Activated CD4-positive, alpha-beta T cell treated with anti-CD3 and anti-CD28 coated beads, Interleukin-2, Interleukin-6, amounts not matched to agents 100 ng/mL and 50 ng/mL, durations not matched to agents 16 hours and 8 hours (primary cell): Measurements from ENCODE around the gene PYGM.

Experiments
- DNase-seq: peaks from one replicate; pipeline ENCODE4 v3.0.0-alpha.2; 2020

The PYGM gene

GRCh38 chr11:64759722-64760719, at the start of gene PYGM:
PYGM (minus strand) TSS chr11:64759974; CDS start chr11:64759898, 76 bp downstream.
- DNase-seq, result no peak

DNA sequence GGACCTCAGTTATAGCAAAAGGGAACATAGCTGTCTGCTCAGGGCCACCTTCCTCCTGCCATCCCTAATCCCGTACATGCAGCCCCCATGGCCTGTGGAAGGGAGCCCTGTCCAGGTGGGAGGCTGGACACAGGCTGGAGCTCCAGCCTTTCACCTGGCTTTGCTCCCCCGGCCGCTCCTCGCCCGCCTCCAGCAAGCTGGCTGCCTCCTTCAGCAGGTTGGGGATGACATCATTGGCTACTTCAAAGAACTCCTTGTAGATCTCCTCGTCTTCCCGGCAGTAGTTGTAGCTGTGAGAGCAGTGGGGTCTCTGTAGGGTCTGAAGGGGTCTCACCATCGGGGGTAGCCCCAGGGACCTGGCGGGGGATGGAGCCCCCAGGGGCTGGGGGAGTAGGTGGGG, 45.7 kb upstream of the PYGM start:
- no peak for DNase-seq

DNA sequence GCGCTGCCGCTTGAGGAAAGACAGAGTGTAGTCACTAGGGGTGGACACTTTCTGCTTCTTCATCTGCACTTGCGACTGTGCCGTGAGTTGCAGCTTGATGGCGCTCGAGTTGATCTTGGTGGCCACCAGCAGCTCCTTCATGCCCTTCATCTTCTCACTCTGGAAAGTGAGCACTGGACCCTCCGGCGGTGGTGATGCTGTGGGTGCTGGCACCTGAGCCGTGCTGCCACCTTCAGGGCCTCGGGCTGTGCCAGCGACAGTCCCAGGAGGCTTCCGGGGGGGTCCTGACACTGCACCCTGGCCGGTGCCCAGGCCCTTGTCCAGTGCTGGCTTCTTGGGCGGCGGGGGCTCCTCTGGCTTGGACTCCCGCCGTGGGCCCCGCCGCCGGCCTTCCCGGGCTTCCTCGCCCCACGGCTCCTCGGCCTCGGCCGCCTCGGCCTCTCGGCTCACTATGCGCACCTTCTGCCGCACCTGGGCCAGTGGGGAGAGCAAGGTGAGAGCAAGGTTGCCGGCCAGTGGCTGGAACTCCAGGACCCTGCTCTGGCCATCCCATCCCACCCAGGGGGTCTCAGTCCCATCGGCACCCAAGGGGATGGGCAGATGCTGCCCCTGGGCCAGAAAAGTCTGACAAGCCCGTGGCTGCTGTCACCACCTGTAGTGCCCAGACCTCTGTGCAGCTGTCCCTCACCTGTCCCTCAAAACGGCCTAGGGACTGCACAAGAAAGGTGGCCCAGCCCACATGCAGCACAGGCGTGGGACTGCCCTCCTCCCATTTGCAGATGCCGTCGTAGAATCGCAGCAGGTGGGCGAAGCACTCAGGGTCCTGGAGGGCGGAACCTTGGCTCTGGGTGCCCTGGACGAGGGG, 44.8 kb upstream of the PYGM start:
- no peak for DNase-seq

DNA sequence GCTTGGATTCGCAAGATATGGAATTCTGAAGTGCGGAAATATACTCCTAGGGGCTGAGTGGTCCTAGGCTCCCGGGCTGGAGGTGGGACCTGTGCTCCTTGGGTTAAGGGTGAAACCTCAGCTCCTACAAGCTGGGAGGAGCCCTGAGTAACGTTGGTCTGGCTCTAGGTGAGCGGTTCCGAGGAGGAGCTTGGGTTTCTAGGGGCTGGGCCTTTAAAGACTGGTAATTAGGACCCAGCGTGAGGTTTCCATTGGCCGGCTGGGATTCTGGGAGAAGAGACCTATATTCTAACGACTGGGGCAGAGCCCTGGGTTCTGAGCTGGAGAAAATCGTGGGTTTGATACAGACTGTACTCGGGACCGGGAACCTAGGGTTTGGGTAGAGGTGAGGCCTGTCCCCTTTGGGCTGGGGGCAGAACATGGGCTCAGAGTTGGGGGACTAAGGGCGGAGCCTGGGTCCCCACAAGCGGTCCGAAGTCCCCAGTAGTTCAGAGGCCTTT, 44.1 kb upstream of the PYGM start:
- DNase-seq, result no peak

- peak; percentile 90 for DNase-seq
Measured at GRCh38 chr11:64803158-64803845, 43.5 kb upstream of the PYGM start, which contains the start of gene MAP4K2. MAP4K2 (minus strand) TSS chr11:64803214; CDS start chr11:64803149, 65 bp downstream.

DNA sequence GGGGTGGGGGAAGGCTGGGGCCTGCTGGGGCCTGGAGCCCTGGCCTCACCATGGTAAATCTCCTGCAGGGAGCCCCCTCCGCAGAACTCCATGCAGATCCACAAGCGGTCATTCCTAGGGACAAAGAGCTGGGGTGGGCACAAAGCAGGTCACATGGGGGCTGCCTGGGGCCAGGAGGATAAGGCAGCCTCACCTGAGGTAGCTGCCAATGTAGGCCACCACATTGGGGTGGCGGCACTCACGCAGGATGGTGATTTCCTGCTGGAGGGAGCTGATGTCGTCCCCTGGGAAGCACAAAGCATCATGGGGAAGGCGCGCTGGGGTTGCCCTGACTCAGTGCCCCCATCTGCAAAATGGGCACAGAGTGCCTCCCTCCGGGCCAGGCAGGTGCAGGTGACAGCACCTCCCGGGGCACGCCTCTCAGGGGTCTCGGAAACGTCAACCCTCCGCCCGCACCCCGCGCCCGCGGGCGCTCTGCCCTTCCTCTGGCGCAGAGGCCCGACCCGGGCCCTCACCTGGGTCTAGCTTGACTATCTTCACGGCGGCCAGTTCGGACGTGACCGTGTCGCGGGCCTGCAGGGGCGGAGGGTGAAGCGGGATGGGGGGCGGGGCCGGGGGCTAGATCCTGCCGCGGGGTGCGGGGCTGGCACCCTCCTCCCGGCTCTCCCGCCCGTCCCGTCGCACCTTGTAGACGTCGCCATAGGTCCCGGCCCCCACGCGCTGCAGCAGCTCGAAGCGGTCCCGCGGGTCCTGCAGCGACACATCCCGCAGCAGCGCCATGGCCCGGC, 42.8 kb upstream of the PYGM start:
- DNase-seq, result peak; percentile 53

- peak; percentile 25 for DNase-seq
Measured at GRCh38 chr11:64801561-64802369, 42.0 kb upstream of the PYGM start.

DNA sequence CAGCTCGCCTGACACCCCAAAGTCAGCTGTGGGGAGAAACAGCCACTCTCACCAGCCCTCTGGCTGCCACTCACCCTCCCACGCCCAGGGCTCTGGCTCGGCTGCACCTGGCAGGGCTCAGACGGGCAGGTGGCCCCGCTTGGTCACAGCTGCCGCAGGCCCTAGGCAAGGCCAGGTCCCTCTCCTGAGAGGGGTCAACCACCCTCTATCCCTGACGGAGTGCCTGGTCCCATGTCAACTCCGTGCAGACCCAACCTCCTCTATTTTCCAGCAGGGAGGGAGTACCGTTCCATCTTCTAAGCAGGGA, 41.3 kb upstream of the PYGM start:
- DNase-seq, result no peak

DNA sequence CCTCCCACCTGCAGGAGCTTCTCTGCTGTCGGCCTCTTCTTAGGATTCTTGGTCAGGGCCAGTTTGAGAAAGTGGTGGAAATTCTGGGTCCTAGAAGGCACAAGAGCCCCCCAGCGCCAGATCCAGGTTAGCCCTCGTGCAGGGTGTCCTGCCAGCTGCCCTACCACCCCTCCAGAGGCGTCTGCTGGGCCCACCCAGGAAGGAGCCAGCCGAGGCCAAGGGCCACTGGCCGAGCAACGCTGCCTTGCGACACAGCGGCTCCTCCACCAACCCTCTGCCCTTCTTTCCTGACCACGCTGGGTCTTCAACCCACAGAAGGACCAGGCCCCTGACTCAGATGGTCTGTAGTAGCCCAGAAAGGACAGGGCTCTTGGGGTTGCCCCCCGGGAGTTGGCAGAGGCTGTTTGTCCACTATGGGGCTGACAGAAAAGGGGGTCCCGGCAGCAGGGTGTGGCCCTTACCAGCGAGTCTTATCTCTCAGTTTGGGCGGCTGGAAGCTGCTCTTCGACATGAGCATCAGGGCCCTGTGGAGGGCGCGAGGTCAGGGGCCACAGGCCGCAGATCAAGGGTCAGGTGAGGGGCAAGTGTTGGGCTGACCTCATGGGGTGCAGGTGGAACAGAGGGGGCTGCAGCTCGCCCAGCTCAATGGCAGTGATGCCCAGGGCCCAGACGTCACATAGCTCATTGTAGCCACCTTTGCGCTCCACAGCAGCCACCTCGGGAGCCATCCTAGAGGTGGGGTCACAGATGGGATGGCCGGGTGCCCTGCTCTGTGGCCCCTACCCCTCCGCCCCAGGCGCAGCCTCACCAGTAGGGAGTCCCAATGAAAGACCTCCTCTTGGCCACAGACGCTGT, 40.8 kb upstream of the PYGM start:
- no peak for DNase-seq

- no peak for DNase-seq
Measured at GRCh38 chr11:64799623-64800302, 40.0 kb upstream of the PYGM start.

DNA sequence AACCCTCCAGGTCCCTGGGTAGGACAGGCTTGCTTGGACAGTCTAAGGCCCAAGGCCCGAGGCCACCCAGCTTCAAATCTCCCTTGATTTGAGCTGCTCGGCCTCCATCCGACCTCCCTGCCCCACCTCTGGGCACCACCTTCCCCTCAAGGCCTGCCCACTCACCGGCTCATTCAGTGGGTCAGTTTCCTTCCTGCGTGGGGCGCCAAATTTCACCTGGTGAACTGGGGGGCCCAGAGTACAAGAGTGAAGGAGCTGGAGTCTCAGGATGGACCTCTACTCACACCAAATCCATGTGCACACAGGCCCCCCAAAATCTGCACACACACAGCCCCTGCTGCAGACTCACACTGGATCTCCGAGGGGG, 39.5 kb upstream of the PYGM start:
- DNase-seq, result no peak

DNA sequence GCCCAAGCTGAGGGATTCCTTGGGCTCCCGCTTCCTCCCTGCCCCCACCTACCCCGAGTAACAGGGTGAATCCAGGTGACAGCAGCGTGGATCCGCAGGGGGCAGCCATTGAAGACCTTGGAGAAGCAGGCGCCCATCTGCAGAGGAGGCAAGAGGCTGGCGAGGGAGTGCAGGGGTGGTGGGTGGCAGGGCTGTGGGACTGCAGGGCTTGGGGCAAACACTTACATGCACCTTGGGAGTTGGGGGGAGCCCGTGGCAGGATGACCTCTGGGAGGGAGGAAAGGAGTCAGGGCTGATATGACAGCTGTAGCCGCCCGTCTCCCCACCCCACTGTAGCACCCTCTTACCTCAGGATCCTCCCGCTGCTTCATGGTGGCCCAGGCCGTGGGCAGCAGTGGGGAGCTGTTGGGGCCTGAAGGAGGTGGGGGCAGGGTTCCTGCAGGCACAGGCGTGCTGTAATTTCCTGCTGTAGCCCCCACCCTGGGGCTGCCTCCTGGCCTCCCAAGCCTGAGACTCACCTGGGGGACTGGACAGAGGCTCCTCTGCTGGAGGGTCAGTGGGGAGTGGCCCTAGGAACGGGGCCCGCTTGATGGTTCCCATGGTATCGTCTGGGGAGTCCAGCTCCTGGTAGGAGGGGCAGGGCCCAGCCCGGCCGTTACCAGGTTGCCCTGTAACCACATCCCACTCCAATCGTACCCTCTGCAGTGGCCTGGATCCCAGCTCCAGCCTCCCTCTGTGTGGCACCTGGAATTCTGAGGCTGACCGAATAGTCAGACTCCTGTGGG, 37.2 kb upstream of the PYGM start:
- no peak for DNase-seq

DNA sequence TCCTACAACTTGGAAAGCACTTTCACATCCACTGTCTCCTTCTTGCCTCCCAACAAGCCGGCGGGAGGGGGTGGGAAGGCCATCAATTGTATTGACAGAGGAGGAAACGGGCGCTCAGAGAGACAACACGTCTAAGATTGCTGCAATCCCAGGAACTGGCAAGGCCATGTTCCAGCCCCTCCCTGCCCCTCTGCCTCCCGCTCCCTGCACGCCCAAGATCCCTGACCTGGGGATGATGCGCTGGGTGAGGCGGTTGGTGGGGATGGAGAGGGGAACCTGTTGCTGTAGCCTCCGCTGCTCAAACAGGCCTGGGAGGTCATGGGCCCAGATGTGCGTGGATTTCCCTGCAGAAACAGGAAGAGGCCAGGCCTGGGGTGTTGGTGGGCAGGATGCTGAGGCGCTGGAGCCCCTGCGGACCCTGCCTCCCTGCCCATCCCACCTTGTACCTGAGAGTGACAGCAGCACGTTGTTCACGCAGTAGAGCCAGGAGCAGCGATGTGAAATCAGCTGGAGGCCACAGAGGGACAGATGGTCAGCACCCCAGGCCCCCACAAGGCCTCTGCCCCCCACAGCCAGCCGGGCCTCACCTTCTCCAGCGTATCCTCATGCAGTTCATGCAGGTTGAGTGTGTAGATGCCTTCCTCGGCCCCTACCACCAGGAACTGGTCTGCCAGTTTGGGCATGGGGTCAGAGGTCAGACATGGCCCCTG, 36.4 kb upstream of the PYGM start:
- no peak for DNase-seq

DNA sequence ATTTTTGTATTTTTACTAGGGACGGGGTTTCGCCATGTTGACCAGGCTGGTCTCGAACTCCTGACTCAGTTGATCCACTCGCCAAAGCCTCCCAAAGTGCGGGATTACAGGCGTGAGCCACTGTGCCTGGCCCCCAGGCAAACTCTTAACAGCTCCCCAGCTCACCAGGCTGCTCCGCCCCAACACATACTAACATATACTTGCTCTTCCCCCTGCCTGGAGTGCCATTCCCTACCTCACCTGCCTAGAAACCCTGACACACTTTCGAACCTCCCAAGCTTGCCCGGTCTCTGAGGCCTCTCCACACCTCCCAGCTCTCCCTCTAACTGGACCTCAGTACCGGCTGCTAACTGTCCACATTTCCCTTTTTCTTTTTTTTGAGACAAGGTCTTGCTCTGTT, 34.8 kb upstream of the PYGM start:
- DNase-seq, result no peak

GRCh38 chr11:64793271-64794160, 33.7 kb upstream of the PYGM start:
- DNase-seq, result no peak

- no peak for DNase-seq
Measured at GRCh38 chr11:64792482-64792881, 32.7 kb upstream of the PYGM start.

- no peak for DNase-seq
Measured at GRCh38 chr11:64791781-64792291, 32.1 kb upstream of the PYGM start.
